ENCODE results near the gene HDC.

The HDC gene

DNA sequence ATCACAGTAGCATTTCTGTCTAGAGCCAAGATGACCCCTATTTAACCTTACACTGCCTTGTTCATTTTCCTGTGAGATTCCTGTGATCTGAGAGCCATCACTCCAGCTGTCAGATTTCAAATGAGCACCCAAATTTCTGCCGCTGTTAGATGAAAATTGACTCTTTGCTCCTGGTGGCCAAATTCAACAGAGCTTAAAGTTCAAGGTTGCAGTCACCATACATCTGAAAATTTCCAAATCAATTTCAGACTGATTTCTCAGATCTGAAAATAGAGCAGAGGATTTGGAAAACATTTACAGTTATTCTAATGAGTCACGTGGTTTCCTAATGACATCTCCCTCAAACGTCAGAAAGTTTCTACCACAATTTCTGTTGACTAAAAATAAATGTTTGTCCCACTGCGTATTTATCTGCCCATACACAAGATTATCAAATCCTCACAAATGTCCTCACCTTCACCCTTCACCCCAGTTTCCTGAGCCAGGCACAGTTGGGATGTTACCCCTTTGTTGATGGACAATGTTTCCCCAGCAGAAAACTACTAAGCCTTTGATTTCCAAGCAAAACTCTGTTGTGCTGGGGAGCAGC, 16.4 kb downstream of the HDC start:
- H3K79me2 ChIP-seq (ENCODE audit: low read length): no peaks in the 10 kb centered on the region
- TF ChIP-seq EZH2 (optimal IDR thresholded peaks at IDR 0.05; ENCODE audit: low read depth, low read length) (no peak), EZH2phosphoT487 (IDR thresholded peaks at IDR 0.05; ENCODE audit: low read length) (no peak)
- TF ChIP-seq, protein P1, sequence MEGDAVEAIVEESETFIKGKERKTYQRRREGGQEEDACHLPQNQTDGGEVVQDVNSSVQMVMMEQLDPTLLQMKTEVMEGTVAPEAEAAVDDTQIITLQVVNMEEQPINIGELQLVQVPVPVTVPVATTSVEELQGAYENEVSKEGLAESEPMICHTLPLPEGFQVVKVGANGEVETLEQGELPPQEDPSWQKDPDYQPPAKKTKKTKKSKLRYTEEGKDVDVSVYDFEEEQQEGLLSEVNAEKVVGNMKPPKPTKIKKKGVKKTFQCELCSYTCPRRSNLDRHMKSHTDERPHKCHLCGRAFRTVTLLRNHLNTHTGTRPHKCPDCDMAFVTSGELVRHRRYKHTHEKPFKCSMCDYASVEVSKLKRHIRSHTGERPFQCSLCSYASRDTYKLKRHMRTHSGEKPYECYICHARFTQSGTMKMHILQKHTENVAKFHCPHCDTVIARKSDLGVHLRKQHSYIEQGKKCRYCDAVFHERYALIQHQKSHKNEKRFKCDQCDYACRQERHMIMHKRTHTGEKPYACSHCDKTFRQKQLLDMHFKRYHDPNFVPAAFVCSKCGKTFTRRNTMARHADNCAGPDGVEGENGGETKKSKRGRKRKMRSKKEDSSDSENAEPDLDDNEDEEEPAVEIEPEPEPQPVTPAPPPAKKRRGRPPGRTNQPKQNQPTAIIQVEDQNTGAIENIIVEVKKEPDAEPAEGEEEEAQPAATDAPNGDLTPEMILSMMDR (IDR thresholded peaks at IDR 0.05; ENCODE audit: low read length): no peak
- no peaks in the 10 kb centered on the region for H3K9me2 ChIP-seq (replicated peaks; ENCODE audit: insufficient read depth, low read length)
- H3K27me3 ChIP-seq (replicated peaks; ENCODE audit: insufficient read depth, low read length): no peaks in the 10 kb centered on the region
- H2AFZ ChIP-seq (ENCODE audit: low read length): 0 out of 2 replicates have a peak overlapping the region, but pooled peaks have one; percentile 60
- H3K4me1 ChIP-seq (ENCODE audit: low read length): peaks cover 14% of the 10 kb centered on the region
- H3F3A ChIP-seq (ENCODE audit: insufficient read depth, low read length): no peaks in the 10 kb centered on the region
- H3K9ac ChIP-seq (ENCODE audit: low read length): no peak overlapping the region
- H3K27ac ChIP-seq (ENCODE audit: low read length): no peak overlapping the region
- no peaks in the 10 kb centered on the region for H3K36me3 ChIP-seq (replicated peaks; ENCODE audit: insufficient read depth, low read length)
- H3K9me3 ChIP-seq (replicated peaks; ENCODE audit: insufficient read depth, low read length): no peaks in the 10 kb centered on the region
- no peak for DNase-seq
- H4K20me1 ChIP-seq (ENCODE audit: insufficient read depth, low read length): no peaks in the 10 kb centered on the region
- no peak overlapping the region for H3K4me2 ChIP-seq (ENCODE audit: low read depth, low read length)
- H3K4me3 ChIP-seq (ENCODE audit: low read length): no peak overlapping the region

DNA sequence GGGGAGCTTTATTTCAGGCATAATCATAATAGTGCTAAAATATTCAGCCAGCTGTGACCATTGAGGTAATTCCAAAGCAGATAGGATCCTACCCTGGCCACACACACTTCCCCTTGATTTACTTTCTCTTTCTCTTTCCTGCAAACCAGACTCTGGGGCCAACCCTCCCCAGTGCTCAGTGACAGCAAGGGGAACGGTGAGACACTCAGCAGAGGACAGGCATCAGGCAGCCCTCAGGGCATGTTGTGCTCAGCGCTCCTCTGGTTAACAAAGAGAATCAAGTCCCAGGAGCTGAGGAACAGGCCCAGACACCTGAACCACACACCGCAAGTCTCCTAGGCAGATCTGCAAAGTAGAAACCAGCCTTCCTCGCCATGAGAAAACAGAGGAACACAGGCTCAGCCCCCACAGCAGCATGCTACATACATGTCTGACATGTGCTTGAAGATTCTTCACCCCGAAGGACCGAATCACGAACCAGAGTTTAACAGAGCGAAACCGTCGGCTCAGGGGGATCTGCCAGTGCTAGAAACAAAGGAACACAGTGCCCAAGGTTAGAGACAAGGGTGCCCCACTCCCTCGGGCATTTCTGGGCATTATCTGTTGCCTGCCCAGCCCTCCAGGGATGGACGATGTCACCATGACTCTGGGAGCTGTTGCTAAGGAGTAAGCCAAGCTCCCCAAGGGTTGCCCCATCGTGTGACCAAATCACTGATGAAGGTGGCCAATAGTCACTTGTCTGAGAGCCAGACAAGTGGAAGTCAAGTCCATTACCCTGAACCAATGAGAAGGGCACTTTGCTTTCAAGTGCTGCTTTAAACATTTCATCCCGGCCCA, 17.5 kb downstream of the HDC start:
- H2AFZ ChIP-seq (ENCODE audit: low read length): peak overlapping the region; percentile 60
- no peaks in the 10 kb centered on the region for H3K36me3 ChIP-seq (replicated peaks; ENCODE audit: insufficient read depth, low read length)
- H3K27me3 ChIP-seq (replicated peaks; ENCODE audit: insufficient read depth, low read length): no peaks in the 10 kb centered on the region
- peaks cover 14% of the 10 kb centered on the region for H3K4me1 ChIP-seq (ENCODE audit: low read length)
- no peak for TF ChIP-seq EZH2 (optimal IDR thresholded peaks at IDR 0.05; ENCODE audit: low read depth, low read length)
- no peak for TF ChIP-seq EZH2phosphoT487 (IDR thresholded peaks at IDR 0.05; ENCODE audit: low read length)
- TF ChIP-seq, protein P1 (IDR thresholded peaks at IDR 0.05; ENCODE audit: low read length): no peak
- no peaks in the 10 kb centered on the region for H3F3A ChIP-seq (ENCODE audit: insufficient read depth, low read length)
- peak overlapping the region; percentile 1; the same call in 1 of the 2 replicates for H3K9ac ChIP-seq (ENCODE audit: low read length)
- DNase-seq: peak; percentile 80
- peak overlapping the region; percentile 29 for H3K4me3 ChIP-seq (ENCODE audit: low read length)
- H3K79me2 ChIP-seq (ENCODE audit: low read length): no peaks in the 10 kb centered on the region
- peak overlapping the region; percentile 31 for H3K27ac ChIP-seq (ENCODE audit: low read length)
- H3K9me3 ChIP-seq (replicated peaks; ENCODE audit: insufficient read depth, low read length): no peaks in the 10 kb centered on the region
- H3K4me2 ChIP-seq (ENCODE audit: low read depth, low read length): peak overlapping the region; percentile 44
- H4K20me1 ChIP-seq (ENCODE audit: insufficient read depth, low read length): no peaks in the 10 kb centered on the region
- no peaks in the 10 kb centered on the region for H3K9me2 ChIP-seq (replicated peaks; ENCODE audit: insufficient read depth, low read length)

DNA sequence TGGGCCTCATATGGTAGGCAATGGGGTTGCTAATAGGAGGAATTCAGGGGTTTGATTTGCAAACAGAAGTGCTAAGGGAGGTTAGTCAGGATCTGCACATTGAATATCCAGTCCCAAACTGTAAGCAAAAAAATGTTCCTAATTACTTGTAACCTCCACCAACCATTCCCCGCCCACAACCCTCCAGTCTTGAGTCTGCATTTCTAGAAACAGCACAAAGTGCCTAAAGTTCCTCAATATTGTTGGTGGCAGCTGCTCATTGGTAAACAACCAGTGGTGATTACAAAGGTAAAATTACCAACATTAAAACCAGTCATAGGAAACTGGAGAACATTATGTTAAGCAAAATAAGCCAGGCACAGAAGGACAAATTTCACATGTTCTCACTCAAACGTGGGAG, 18.9 kb downstream of the HDC start:
- H3K9ac ChIP-seq (ENCODE audit: low read length): no peak overlapping the region
- H3K27me3 ChIP-seq (replicated peaks; ENCODE audit: insufficient read depth, low read length): no peaks in the 10 kb centered on the region
- no peak overlapping the region for H3K27ac ChIP-seq (ENCODE audit: low read length)
- H3K4me1 ChIP-seq (ENCODE audit: low read length): peaks cover 14% of the 10 kb centered on the region
- TF ChIP-seq, protein P1 (IDR thresholded peaks at IDR 0.05; ENCODE audit: low read length): no peak
- no peak for TF ChIP-seq EZH2phosphoT487 (IDR thresholded peaks at IDR 0.05; ENCODE audit: low read length)
- no peak for TF ChIP-seq EZH2 (optimal IDR thresholded peaks at IDR 0.05; ENCODE audit: low read depth, low read length)
- no peaks in the 10 kb centered on the region for H3K79me2 ChIP-seq (ENCODE audit: low read length)
- no peak overlapping the region for H2AFZ ChIP-seq (ENCODE audit: low read length)
- no peak for DNase-seq
- H4K20me1 ChIP-seq (ENCODE audit: insufficient read depth, low read length): no peaks in the 10 kb centered on the region
- H3K9me2 ChIP-seq (replicated peaks; ENCODE audit: insufficient read depth, low read length): no peaks in the 10 kb centered on the region
- no peak overlapping the region for H3K4me2 ChIP-seq (ENCODE audit: low read depth, low read length)
- no peaks in the 10 kb centered on the region for H3K9me3 ChIP-seq (replicated peaks; ENCODE audit: insufficient read depth, low read length)
- H3F3A ChIP-seq (ENCODE audit: insufficient read depth, low read length): no peaks in the 10 kb centered on the region
- H3K4me3 ChIP-seq (ENCODE audit: low read length): no peak overlapping the region
- H3K36me3 ChIP-seq (replicated peaks; ENCODE audit: insufficient read depth, low read length): no peaks in the 10 kb centered on the region

All from MM.1S (cell line).